K562 (cell line): ENCODE measurements around the gene ENG. TPM values are rescaled to one million over a fixed set of nuclear protein-coding genes. Genes with fewer than 3 reads are reported as not detected.

Experiments
- ATAC-seq: fragments of 200-7000 bp; cut with Tn5 transposase; 3 replicates; pipeline ENCODE4 v1.9.1; 2020; ENCODE audit warnings: moderate library complexity
- BruUV-seq: library from RNA; stranded (reverse); fragments of 400-500 nt; replicated peaks from 2 replicates; lab custom pipeline; 2021; lab: Mats Ljungman, UMichigan
- CTCF ChIA-PET: fragments of 300-600 bp; formaldehyde crosslinking; extraction: SDS; loops from one replicate; lab custom pipeline; 2021; ENCODE audit warnings: low intra/inter-chr PET ratio; lab: Yijun Ruan, JAX
- POLR2A ChIA-PET: fragments of 300-600, 350-650 bp; sonication (Branson Sonifier 250); formaldehyde crosslinking; extraction: SDS; loops from one replicate; lab custom pipeline; 2021; ENCODE audit warnings: antibody characterized with exemption, inconsistent platforms; lab: Yijun Ruan, JAX
- DNase-seq, 4 experiments: peaks; one replicate each; pipeline versions ENCODE4 v3.0.0 to v3.0.0-alpha.2; 2011 to 2018; ENCODE audit warnings: low spot score in 3 of 4, mixed read lengths in 3 of 4; ENCODE audit errors: extremely low read depth in 1 of 4
- FAIRE-seq: peaks from 2 replicates; lab custom pipeline; 2011; peaks lifted over from hg19 to GRCh38; lab: Jason Lieb, UNC
- H2AFZ ChIP-seq: 2 replicates; pipeline ENCODE4 v1.6.0; 2011; ENCODE audit warnings: low read depth, low read length, control low read depth, inconsistent platforms
- H3K27ac ChIP-seq: fragments of 200-600 bp; 3 replicates; pipeline ENCODE4 v1.8.0; 2011; ENCODE audit warnings: low read depth, mild to moderate bottlenecking, control low read depth, inconsistent platforms, low read length, moderate library complexity, mixed read lengths; ENCODE audit errors: extremely low read depth
- H3K27me3 ChIP-seq, 2 experiments: fragments of 300-600 bp in 1 of 2; 2 replicates in 1 of 2; 3 replicates in 1 of 2; pipeline versions ENCODE4 v1.6.0 to v1.8.0; 2011; ENCODE audit warnings: inconsistent platforms in 2 of 2, low read length in 2 of 2, mild to moderate bottlenecking in 1 of 2, mixed read lengths in 1 of 2, moderate library complexity in 1 of 2; ENCODE audit not compliant: control insufficient read depth in 2 of 2, insufficient read depth in 2 of 2
- H3K36me3 ChIP-seq: fragments of 300-600 bp; 3 replicates; pipeline ENCODE4 v1.8.0; 2011; ENCODE audit warnings: mild to moderate bottlenecking, low read length, inconsistent platforms; ENCODE audit not compliant: control insufficient read depth, insufficient read depth
- H3K4me1 ChIP-seq, 2 experiments: fragments of 200-600 bp in 1 of 2; replicated peaks in 1 of 2; 2 replicates in 1 of 2; 3 replicates in 1 of 2; pipeline versions ENCODE4 v1.5.1 to v1.8.0; 2011; ENCODE audit warnings: inconsistent platforms in 2 of 2, low read length in 2 of 2, mild to moderate bottlenecking in 1 of 2, mixed read lengths in 1 of 2, moderate library complexity in 1 of 2; ENCODE audit not compliant: control insufficient read depth in 2 of 2, insufficient read depth in 2 of 2
- H3K4me2 ChIP-seq: 2 replicates; pipeline ENCODE4 v1.6.1; 2011; ENCODE audit warnings: low read length, control low read depth, inconsistent platforms, mixed read lengths; ENCODE audit not compliant: insufficient read depth
- H3K4me3 ChIP-seq: fragments of 200-600 bp; sonication (generic), shearing (Covaris generic); 2 replicates; pipeline ENCODE4 v1.5.1; 2016; ENCODE audit warnings: control low read depth, inconsistent platforms
- H3K79me2 ChIP-seq: fragments of 200-600 bp; 3 replicates; pipeline ENCODE4 v1.8.0; 2011; ENCODE audit warnings: low read length, inconsistent platforms; ENCODE audit not compliant: control insufficient read depth, insufficient read depth
- H3K9ac ChIP-seq, 2 experiments: 2 replicates each; pipeline versions ENCODE4 v1.6.0 to v1.6.1; 2011; ENCODE audit warnings: low read depth in 2 of 2, low read length in 2 of 2, control low read depth in 1 of 2, inconsistent platforms in 1 of 2, mild to moderate bottlenecking in 1 of 2, mixed read lengths in 1 of 2; ENCODE audit not compliant: insufficient read depth in 1 of 2
- H3K9me1 ChIP-seq: one replicate; pipeline ENCODE4 v1.6.0; 2011; ENCODE audit warnings: inconsistent platforms, mild to moderate bottlenecking, low read length, moderate library complexity; ENCODE audit not compliant: control insufficient read depth, insufficient read depth
- H3K9me3 ChIP-seq: replicated peaks from 2 replicates; pipeline ENCODE4 v1.5.1; 2011; ENCODE audit warnings: low read depth, low read length, inconsistent platforms; ENCODE audit not compliant: control insufficient read depth, insufficient read depth
- H4K20me1 ChIP-seq: replicated peaks from 2 replicates; pipeline ENCODE4 v1.6.1; 2011; ENCODE audit warnings: low read length, inconsistent platforms, mixed read lengths; ENCODE audit not compliant: control insufficient read depth, insufficient read depth
- BCL6 ChIP-seq: fragments of 250-450 bp; sonication (Bioruptor Pico); IDR thresholded peaks from 2 replicates; pipeline ENCODE4 v1.4.0; 2020
- HMG20A ChIP-seq: fragments of 450-650 bp; formaldehyde crosslinking; conservative IDR thresholded peaks from 2 replicates; pipeline ENCODE4 v1.4.0; 2020; ENCODE audit warnings: mild to moderate bottlenecking, mixed read lengths
- NCOA6 ChIP-seq: fragments of 450-650 bp; IDR thresholded peaks from 2 replicates; pipeline ENCODE4 v1.6.1; 2017; ENCODE audit warnings: mild to moderate bottlenecking
- RBBP5 ChIP-seq: fragments of 200-600 bp; sonication (generic); IDR thresholded peaks from 2 replicates; pipeline ENCODE4 v1.6.1; 2012; ENCODE audit warnings: borderline replicate concordance, mild to moderate bottlenecking, low read length, control low read depth, inconsistent platforms; ENCODE audit not compliant: insufficient read depth, poor library complexity, severe bottlenecking
- ZFP30 ChIP-seq: fragments of 250-450 bp; sonication (Bioruptor Pico); IDR thresholded peaks from 2 replicates; pipeline ENCODE4 v1.8.0; 2022; ENCODE audit warnings: moderate library complexity, mild to moderate bottlenecking, inconsistent platforms, borderline replicate concordance
- WGBS: fragments of 100-300 bp; shearing (Covaris generic); methylation state at CpG from one replicate; pipeline ENCODE4 v1.1.6; 2016; ENCODE audit warnings: low coverage, mixed read lengths; ENCODE audit not compliant: insufficient coverage; ENCODE audit errors: missing lambda C conversion rate; 5-methylcytosine and 5-hydroxymethylcytosine counted together
- in situ Hi-C: fragments of 300-500 bp; cut with MboI; formaldehyde crosslinking; loops from 4 replicates; pipeline ENCODE4 v1.15.0; 2018; ENCODE audit warnings: inconsistent platforms, mixed read lengths
- intact Hi-C: fragments of 100-400 bp; cut with micrococcal nuclease; formaldehyde crosslinking; loops from 2 replicates; pipeline ENCODE4 v1.14.2; 2022
- polyA plus RNA-seq, 8 experiments: library from polyadenylated mRNA; depleted of rRNA in 4 of 8; stranded (reverse) in 5 of 8; unstranded in 3 of 8; fragments of >200 nt; fragmentation: Nextera tagmentation in 2 of 8; fragmentation: Illumina TruSeq in 1 of 8; extraction: Ambion mirVana in 2 of 8; extraction: Trizol in 1 of 8; gene quantifications; 2 replicates each; pipeline versions ENCODE4 v1.2.1 to v1.2.3, GENCODE V29; 2011 to 2014; ENCODE audit warnings: inconsistent platforms in 1 of 8, missing spikeins in 1 of 8
- total RNA-seq, 7 experiments: library from RNA; depleted of rRNA in 6 of 7; stranded (reverse); fragments of >200 nt in 6 of 7; fragmentation: Illumina TruSeq in 2 of 7; extraction: Trizol in 2 of 7; gene quantifications; 2 replicates each; pipeline versions ENCODE4 v1.2.1 to v1.2.3, GENCODE V29; 2011 to 2021; ENCODE audit warnings: low replicate concordance in 1 of 7
- TF ChIP-seq, protein P1 (sequence below): fragments of 450-650 bp; formaldehyde crosslinking; IDR thresholded peaks from 2 replicates; pipeline ENCODE4 v1.4.0; 2022; ENCODE audit warnings: missing genetic modification characterization
- TF ChIP-seq, protein P2 (sequence below), 2 experiments: fragments of 450-650 bp in 1 of 2; sonication (generic) in 1 of 2; formaldehyde crosslinking in 1 of 2; IDR thresholded peaks; 2 replicates each; pipeline versions ENCODE4 v1.7.1 to v1.9.0; 2016 to 2022; ENCODE audit warnings: inconsistent platforms in 1 of 2, mild to moderate bottlenecking in 1 of 2, missing genetic modification reagents in 1 of 2
- TF ChIP-seq, protein P3 (sequence below): sonication (generic); formaldehyde crosslinking; IDR thresholded peaks from 2 replicates; pipeline ENCODE4 v1.8.1; 2023; ENCODE audit warnings: mild to moderate bottlenecking, missing genetic modification reagents

Gene ENG
- total and polyA plus RNA-seq, 9 of the 15 experiments (the other 6 are each of a cell fraction or from before 2014, with no cell fraction given), result 0.04 to 0.40 (median 0.14) TPM; not detected in 1

DNA sequence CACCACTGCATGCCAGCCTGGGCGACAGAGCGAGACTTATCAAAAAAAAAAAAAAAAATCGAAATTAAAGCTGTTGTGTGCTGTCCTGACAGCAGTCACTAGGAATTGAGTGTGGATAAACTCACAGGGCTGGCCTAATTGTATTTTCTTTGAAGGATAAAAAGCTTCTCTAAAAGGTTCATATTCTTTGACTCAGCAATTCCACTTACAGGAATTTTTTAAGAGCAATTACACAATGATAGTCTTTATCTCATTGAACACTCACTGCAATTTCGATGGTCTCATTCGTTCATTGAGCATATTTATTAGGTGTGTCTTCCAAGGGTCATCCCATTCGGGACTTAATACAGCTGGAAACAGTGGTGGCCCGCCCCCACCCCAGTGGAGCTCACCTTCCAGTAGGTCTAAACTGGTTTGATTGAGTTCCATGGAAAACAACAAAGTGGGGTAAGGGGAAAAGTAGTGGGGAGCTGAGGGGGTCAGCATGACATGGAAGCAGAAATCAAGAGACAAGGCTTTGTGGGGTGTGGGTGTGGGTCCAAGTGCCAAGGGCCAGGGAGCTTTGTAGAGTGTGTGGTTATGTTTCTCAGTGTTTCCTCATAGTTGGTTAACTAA lies 61.9 kb downstream of the ENG start:
- Histone ChIP-seq H3K27ac (no peak overlapping the region), H3K9me3 (no peaks in the 10 kb centered on the region), H3K4me3 (no peak overlapping the region), H3K36me3 (peaks cover 57% of the 10 kb centered on the region), H3K9ac (no peak overlapping the region), H3K9me1 (no peaks in the 10 kb centered on the region), H3K4me1 (peaks cover 3 to 30% of the 10 kb centered on the region in 2 experiments; a peak in 4 of 5 replicates), H3K4me2 (no peak overlapping the region), H4K20me1 (peaks cover 18% of the 10 kb centered on the region; the same call in 1 of the 2 replicates), H2AFZ (no peak overlapping the region), H3K27me3 (no peaks in the 10 kb centered on the region), H3K79me2 (peaks cover 27% of the 10 kb centered on the region)
- CTCF ChIA-PET, result interaction anchor here (0.6 to 0.7 kb wide), 2 partner anchors 77 to 274 kb away, joined by 4 read pairs; no protein-coding TSS in a partner anchor
- 56% methylated on average over 7 of the region's 7 CpGs for WGBS
- ATAC-seq, result peak; percentile 23
- no peak for FAIRE-seq
- no TSS peak for BruUV-seq
- intact Hi-C loops, result no loop called here
- in situ Hi-C loops, result no loop called here
- no peak for DNase-seq
- POLR2A ChIA-PET, result interaction anchor here (0.6 to 2.7 kb wide), 16 partner anchors 9 to 234 kb away, joined by 3 to 19 read pairs (median 5); partner anchors contain the start of genes AK1, FPGS, PIP5KL1 and TOR2A
- TF ChIP-seq NCOA6 (no peak), HMG20A (CRISPR knock-in tag) (no peak), BCL6 (CRISPR knock-in tag) (no peak), RBBP5 (no peak), ZFP30 (CRISPR knock-in tag) (no peak)
- TF ChIP-seq, protein P1, sequence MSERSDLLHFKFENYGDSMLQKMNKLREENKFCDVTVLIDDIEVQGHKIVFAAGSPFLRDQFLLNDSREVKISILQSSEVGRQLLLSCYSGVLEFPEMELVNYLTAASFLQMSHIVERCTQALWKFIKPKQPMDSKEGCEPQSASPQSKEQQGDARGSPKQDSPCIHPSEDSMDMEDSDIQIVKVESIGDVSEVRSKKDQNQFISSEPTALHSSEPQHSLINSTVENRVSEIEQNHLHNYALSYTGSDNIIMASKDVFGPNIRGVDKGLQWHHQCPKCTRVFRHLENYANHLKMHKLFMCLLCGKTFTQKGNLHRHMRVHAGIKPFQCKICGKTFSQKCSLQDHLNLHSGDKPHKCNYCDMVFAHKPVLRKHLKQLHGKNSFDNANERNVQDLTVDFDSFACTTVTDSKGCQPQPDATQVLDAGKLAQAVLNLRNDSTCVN (CRISPR knock-in tag), result 0 out of 2 replicates have a peak, but pooled peaks have one; percentile 29
- TF ChIP-seq, protein P2, sequence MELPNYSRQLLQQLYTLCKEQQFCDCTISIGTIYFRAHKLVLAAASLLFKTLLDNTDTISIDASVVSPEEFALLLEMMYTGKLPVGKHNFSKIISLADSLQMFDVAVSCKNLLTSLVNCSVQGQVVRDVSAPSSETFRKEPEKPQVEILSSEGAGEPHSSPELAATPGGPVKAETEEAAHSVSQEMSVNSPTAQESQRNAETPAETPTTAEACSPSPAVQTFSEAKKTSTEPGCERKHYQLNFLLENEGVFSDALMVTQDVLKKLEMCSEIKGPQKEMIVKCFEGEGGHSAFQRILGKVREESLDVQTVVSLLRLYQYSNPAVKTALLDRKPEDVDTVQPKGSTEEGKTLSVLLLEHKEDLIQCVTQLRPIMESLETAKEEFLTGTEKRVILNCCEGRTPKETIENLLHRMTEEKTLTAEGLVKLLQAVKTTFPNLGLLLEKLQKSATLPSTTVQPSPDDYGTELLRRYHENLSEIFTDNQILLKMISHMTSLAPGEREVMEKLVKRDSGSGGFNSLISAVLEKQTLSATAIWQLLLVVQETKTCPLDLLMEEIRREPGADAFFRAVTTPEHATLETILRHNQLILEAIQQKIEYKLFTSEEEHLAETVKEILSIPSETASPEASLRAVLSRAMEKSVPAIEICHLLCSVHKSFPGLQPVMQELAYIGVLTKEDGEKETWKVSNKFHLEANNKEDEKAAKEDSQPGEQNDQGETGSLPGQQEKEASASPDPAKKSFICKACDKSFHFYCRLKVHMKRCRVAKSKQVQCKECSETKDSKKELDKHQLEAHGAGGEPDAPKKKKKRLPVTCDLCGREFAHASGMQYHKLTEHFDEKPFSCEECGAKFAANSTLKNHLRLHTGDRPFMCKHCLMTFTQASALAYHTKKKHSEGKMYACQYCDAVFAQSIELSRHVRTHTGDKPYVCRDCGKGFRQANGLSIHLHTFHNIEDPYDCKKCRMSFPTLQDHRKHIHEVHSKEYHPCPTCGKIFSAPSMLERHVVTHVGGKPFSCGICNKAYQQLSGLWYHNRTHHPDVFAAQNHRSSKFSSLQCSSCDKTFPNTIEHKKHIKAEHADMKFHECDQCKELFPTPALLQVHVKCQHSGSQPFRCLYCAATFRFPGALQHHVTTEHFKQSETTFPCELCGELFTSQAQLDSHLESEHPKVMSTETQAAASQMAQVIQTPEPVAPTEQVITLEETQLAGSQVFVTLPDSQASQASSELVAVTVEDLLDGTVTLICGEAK (IDR thresholded peaks at IDR 0.05), result no peak
- TF ChIP-seq, protein P2 (CRISPR knock-in tag; IDR thresholded peaks at IDR 0.05), result no peak
- TF ChIP-seq, protein P3, sequence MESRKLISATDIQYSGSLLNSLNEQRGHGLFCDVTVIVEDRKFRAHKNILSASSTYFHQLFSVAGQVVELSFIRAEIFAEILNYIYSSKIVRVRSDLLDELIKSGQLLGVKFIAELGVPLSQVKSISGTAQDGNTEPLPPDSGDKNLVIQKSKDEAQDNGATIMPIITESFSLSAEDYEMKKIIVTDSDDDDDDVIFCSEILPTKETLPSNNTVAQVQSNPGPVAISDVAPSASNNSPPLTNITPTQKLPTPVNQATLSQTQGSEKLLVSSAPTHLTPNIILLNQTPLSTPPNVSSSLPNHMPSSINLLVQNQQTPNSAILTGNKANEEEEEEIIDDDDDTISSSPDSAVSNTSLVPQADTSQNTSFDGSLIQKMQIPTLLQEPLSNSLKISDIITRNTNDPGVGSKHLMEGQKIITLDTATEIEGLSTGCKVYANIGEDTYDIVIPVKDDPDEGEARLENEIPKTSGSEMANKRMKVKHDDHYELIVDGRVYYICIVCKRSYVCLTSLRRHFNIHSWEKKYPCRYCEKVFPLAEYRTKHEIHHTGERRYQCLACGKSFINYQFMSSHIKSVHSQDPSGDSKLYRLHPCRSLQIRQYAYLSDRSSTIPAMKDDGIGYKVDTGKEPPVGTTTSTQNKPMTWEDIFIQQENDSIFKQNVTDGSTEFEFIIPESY (CRISPR knock-in tag), result no peak
